Measurements from ENCODE around the gene BCL7B. TPM values are rescaled to one million over a fixed set of nuclear protein-coding genes. Genes with fewer than 3 reads are reported as not detected.

The BCL7B gene
- polyA plus RNA-seq, 1 donor (not counting 4 experiments of a cell fraction or from before 2014, with no cell fraction given), result 41.0 TPM

DNA sequence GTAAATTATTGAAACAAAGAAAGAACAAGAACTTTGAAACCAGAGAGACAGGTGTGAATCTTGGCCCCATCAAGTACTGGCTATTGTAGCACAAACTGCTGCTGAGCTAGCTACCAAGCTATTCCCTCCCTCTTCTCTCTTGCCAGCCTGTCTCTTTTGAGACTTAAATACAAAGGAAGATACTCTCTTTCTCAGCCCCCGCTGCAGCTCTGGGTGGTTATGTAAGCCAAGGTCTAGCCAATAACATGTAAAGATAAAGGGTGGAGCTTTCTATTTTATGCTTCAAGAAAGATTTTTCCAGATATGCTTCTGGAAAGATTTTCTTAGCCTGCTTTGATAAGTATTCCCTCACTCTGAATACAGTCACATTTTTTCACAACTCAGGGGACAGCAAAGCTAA lies 52.6 kb downstream of the BCL7B start:
- no peak overlapping the region for H3K9ac ChIP-seq (ENCODE audit: control insufficient read depth, extremely low read depth, insufficient read depth, low read length)
- H3K4me1 ChIP-seq (ENCODE audit: control insufficient read depth, extremely low read depth, insufficient read depth, low read length), result no peaks in the 10 kb centered on the region
- dilution Hi-C loops (cut with MboI; ENCODE audit: extremely low pct_ligation_motif_present, low sequenced_read_pairs), result no loop called here
- no peaks in the 10 kb centered on the region for H3K27me3 ChIP-seq (ENCODE audit: control insufficient read depth, extremely low read depth, insufficient read depth, low read length)
- no peak overlapping the region for H2AFZ ChIP-seq (ENCODE audit: control insufficient read depth, low read length)
- H3K4me2 ChIP-seq (ENCODE audit: control insufficient read depth, extremely low read depth, insufficient read depth, low read depth, low read length), result no peak overlapping the region
- no peak for TF ChIP-seq EZH2 (IDR thresholded peaks at IDR 0.05; ENCODE audit: low read length)
- TF ChIP-seq, protein P1, sequence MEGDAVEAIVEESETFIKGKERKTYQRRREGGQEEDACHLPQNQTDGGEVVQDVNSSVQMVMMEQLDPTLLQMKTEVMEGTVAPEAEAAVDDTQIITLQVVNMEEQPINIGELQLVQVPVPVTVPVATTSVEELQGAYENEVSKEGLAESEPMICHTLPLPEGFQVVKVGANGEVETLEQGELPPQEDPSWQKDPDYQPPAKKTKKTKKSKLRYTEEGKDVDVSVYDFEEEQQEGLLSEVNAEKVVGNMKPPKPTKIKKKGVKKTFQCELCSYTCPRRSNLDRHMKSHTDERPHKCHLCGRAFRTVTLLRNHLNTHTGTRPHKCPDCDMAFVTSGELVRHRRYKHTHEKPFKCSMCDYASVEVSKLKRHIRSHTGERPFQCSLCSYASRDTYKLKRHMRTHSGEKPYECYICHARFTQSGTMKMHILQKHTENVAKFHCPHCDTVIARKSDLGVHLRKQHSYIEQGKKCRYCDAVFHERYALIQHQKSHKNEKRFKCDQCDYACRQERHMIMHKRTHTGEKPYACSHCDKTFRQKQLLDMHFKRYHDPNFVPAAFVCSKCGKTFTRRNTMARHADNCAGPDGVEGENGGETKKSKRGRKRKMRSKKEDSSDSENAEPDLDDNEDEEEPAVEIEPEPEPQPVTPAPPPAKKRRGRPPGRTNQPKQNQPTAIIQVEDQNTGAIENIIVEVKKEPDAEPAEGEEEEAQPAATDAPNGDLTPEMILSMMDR (optimal IDR thresholded peaks at IDR 0.05 in 1 of 3, IDR thresholded peaks at IDR 0.05 in 1 of 3, conservative IDR thresholded peaks at IDR 0.05 in 1 of 3; ENCODE audit: extremely low read depth in 1 of 3, insufficient read depth in 2 of 3, low read length in 3 of 3), result no peak
- DNase-seq (ENCODE audit: low read depth, low spot score), result no peak
- H3K9me3 ChIP-seq (ENCODE audit: control insufficient read depth, low read depth, low read length), result no peaks in the 10 kb centered on the region
- peaks cover 4% of the 10 kb centered on the region for H4K20me1 ChIP-seq (ENCODE audit: control insufficient read depth, extremely low read depth, insufficient read depth, low read length)
- H3K4me3 ChIP-seq (ENCODE audit: control insufficient read depth in 2 of 3, extremely low read depth in 1 of 3, insufficient read depth in 2 of 3, low read depth in 1 of 3, low read length in 3 of 3), result no peak overlapping the region
- H3K9me1 ChIP-seq (ENCODE audit: control insufficient read depth, extremely low read depth, insufficient read depth, low read length), result no peaks in the 10 kb centered on the region
- peaks cover 43% of the 10 kb centered on the region for H3K79me2 ChIP-seq (ENCODE audit: control insufficient read depth, insufficient read depth, low read length)
- peaks cover 22 to 35% of the 10 kb centered on the region in 2 experiments for H3K36me3 ChIP-seq (ENCODE audit: control insufficient read depth in 2 of 2, extremely low read depth in 1 of 2, insufficient read depth in 2 of 2, low read length in 2 of 2)
- H3K27ac ChIP-seq (ENCODE audit: control insufficient read depth, insufficient read depth, low read length), result no peak overlapping the region
- FAIRE-seq, result no peak

DNA sequence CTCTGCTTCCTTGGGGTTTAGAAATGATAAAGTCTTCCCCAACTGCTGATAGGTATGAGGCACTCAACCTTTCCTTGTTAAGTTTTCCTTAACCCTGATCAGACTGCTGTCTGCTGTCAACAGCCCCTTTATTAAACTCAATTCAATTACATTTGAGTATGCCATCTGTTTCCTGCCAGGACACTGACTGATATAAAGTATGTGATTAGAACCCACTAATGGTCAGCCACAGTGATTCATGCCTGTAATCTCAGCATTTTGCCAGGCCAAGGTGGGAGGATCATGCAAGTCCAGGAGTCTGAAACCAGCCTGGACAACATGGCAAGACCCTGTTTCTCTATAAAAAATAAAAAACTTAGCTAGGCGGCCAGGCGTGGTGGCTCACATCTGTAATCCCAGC lies 53.5 kb downstream of the BCL7B start:
- Histone ChIP-seq H3K4me1 (ENCODE audit: control insufficient read depth, extremely low read depth, insufficient read depth, low read length) (no peaks in the 10 kb centered on the region), H3K27me3 (ENCODE audit: control insufficient read depth, extremely low read depth, insufficient read depth, low read length) (no peaks in the 10 kb centered on the region), H3K4me3 (ENCODE audit: control insufficient read depth in 2 of 3, extremely low read depth in 1 of 3, insufficient read depth in 2 of 3, low read depth in 1 of 3, low read length in 3 of 3) (no peak overlapping the region), H3K4me2 (ENCODE audit: control insufficient read depth, extremely low read depth, insufficient read depth, low read depth, low read length) (no peak overlapping the region), H3K79me2 (ENCODE audit: control insufficient read depth, insufficient read depth, low read length) (peaks cover 44% of the 10 kb centered on the region), H3K9ac (ENCODE audit: control insufficient read depth, extremely low read depth, insufficient read depth, low read length) (no peak overlapping the region), H3K9me1 (ENCODE audit: control insufficient read depth, extremely low read depth, insufficient read depth, low read length) (no peaks in the 10 kb centered on the region), H3K9me3 (ENCODE audit: control insufficient read depth, low read depth, low read length) (no peaks in the 10 kb centered on the region), H3K27ac (ENCODE audit: control insufficient read depth, insufficient read depth, low read length) (no peak overlapping the region), H2AFZ (ENCODE audit: control insufficient read depth, low read length) (no peak overlapping the region), H3K36me3 (ENCODE audit: control insufficient read depth in 2 of 2, extremely low read depth in 1 of 2, insufficient read depth in 2 of 2, low read length in 2 of 2) (peaks cover 26 to 38% of the 10 kb centered on the region in 2 experiments), H4K20me1 (ENCODE audit: control insufficient read depth, extremely low read depth, insufficient read depth, low read length) (peaks cover 4% of the 10 kb centered on the region)
- no peak for DNase-seq (ENCODE audit: low read depth, low spot score)
- no peak for FAIRE-seq
- TF ChIP-seq, protein P1 (optimal IDR thresholded peaks at IDR 0.05 in 1 of 3, IDR thresholded peaks at IDR 0.05 in 1 of 3, conservative IDR thresholded peaks at IDR 0.05 in 1 of 3; ENCODE audit: extremely low read depth in 1 of 3, insufficient read depth in 2 of 3, low read length in 3 of 3), result no peak
- TF ChIP-seq EZH2 (IDR thresholded peaks at IDR 0.05; ENCODE audit: low read length), result no peak
- dilution Hi-C loops (cut with MboI; ENCODE audit: extremely low pct_ligation_motif_present, low sequenced_read_pairs), result no loop called here
